ENCODE data around the gene SLC39A12.

The SLC39A12 gene

GRCh38 chr10:17961551-17962422 is 10.1 kb downstream of the SLC39A12 start:
- Histone ChIP-seq H3K23ac (ENCODE audit: low read depth, low read length, poor library complexity) (no peak overlapping the region), H3K9ac (ENCODE audit: low read depth, low read length, poor library complexity) (no peak overlapping the region), H2AFZ (ENCODE audit: low read length) (no peak overlapping the region), H2BK120ac (ENCODE audit: low read depth, low read length) (no peak overlapping the region), H3K14ac (ENCODE audit: low read length) (no peak overlapping the region), H3K18ac (ENCODE audit: low read length) (no peak overlapping the region), H3K4me1 (ENCODE audit: control insufficient read depth in 2 of 2, insufficient read depth in 1 of 2, low read depth in 1 of 2, low read length in 2 of 2) (peaks cover 0 to 5% of the 10 kb centered on the region in 2 donors), H4K91ac (ENCODE audit: low read depth, low read length, poor library complexity) (no peak overlapping the region), H2AK5ac (ENCODE audit: low read depth, low read length) (no peak overlapping the region), H2BK5ac (ENCODE audit: low read length) (no peak overlapping the region), H4K8ac (ENCODE audit: low read depth, low read length) (no peak overlapping the region), H3K9me3 (replicated peaks in 1 of 2; ENCODE audit: control insufficient read depth in 2 of 2, insufficient read depth in 1 of 2, low read depth in 1 of 2, low read length in 2 of 2) (no peaks in the 10 kb centered on the region), H3K4me3 (ENCODE audit: low read length in 2 of 2) (no peak overlapping the region), H2BK15ac (ENCODE audit: low read length) (no peak overlapping the region), H3K4ac (ENCODE audit: low read length) (no peak overlapping the region), H3K27me3 (ENCODE audit: control insufficient read depth in 3 of 3, insufficient read depth in 3 of 3, low read depth in 1 of 3, low read length in 3 of 3) (no peaks in the 10 kb centered on the region), H3K4me2 (ENCODE audit: insufficient read depth, low read length, poor library complexity, severe bottlenecking) (no peak overlapping the region), H3K27ac (replicated peaks; ENCODE audit: low read length) (no peak overlapping the region), H3K36me3 (replicated peaks in 1 of 2; ENCODE audit: control insufficient read depth in 2 of 2, insufficient read depth in 2 of 2, low read length in 2 of 2) (no peaks in the 10 kb centered on the region), H3K79me1 (ENCODE audit: low read depth, low read length) (no peaks in the 10 kb centered on the region), H2BK12ac (ENCODE audit: low read length) (no peak overlapping the region)
- WGBS, 2 donors (ENCODE audit: extremely low coverage in 2 of 2, insufficient read length in 2 of 2, insufficient replicate concordance in 1 of 2) = no CpG with 5 or more reads among the region's 4 CpGs
- DNase-seq (ENCODE audit: low spot score) = no peak

DNA sequence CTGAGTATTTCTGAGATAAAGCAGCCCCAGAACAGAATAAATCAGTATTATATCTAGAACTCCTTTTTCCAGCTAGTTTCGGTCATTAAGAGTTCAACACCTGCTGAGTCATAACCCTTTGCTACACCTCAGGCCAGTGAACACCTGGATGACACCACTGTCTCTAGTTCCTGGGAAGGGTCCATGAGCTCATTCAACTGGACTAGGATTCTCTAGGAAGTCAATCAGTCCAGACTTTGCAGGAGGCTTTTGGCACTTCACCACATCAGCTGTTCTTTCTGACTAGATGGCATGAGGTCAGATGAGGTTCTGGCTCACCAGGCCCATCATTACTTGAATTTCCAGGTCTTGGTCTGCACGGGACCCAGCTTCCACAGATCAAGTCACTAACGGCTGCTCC is 11.7 kb downstream of the SLC39A12 start:
- no peak overlapping the region for H2BK5ac ChIP-seq (ENCODE audit: low read length)
- no peak overlapping the region for H4K91ac ChIP-seq (ENCODE audit: low read depth, low read length, poor library complexity)
- H3K23ac ChIP-seq (ENCODE audit: low read depth, low read length, poor library complexity) = no peak overlapping the region
- DNase-seq (ENCODE audit: low spot score) = no peak
- no peak overlapping the region for H2BK15ac ChIP-seq (ENCODE audit: low read length)
- no peak overlapping the region for H3K4me3 ChIP-seq (ENCODE audit: low read length in 2 of 2)
- no peak overlapping the region for H3K4ac ChIP-seq (ENCODE audit: low read length)
- peaks cover 0 to 5% of the 10 kb centered on the region in 2 donors for H3K4me1 ChIP-seq (ENCODE audit: control insufficient read depth in 2 of 2, insufficient read depth in 1 of 2, low read depth in 1 of 2, low read length in 2 of 2)
- no peak overlapping the region for H2BK120ac ChIP-seq (ENCODE audit: low read depth, low read length)
- no peaks in the 10 kb centered on the region for H3K79me1 ChIP-seq (ENCODE audit: low read depth, low read length)
- H3K36me3 ChIP-seq (replicated peaks in 1 of 2; ENCODE audit: control insufficient read depth in 2 of 2, insufficient read depth in 2 of 2, low read length in 2 of 2) = no peaks in the 10 kb centered on the region
- no peak overlapping the region for H3K9ac ChIP-seq (ENCODE audit: low read depth, low read length, poor library complexity)
- no peak overlapping the region for H3K18ac ChIP-seq (ENCODE audit: low read length)
- H2BK12ac ChIP-seq (ENCODE audit: low read length) = no peak overlapping the region
- no peak overlapping the region for H4K8ac ChIP-seq (ENCODE audit: low read depth, low read length)
- no peaks in the 10 kb centered on the region for H3K27me3 ChIP-seq (ENCODE audit: control insufficient read depth in 3 of 3, insufficient read depth in 3 of 3, low read depth in 1 of 3, low read length in 3 of 3)
- no peak overlapping the region for H3K14ac ChIP-seq (ENCODE audit: low read length)
- WGBS, 2 donors (ENCODE audit: extremely low coverage in 2 of 2, insufficient read length in 2 of 2, insufficient replicate concordance in 1 of 2) = no CpG with 5 or more reads among the region's 3 CpGs
- H3K4me2 ChIP-seq (ENCODE audit: insufficient read depth, low read length, poor library complexity, severe bottlenecking) = no peak overlapping the region
- H3K9me3 ChIP-seq (replicated peaks in 1 of 2; ENCODE audit: control insufficient read depth in 2 of 2, insufficient read depth in 1 of 2, low read depth in 1 of 2, low read length in 2 of 2) = no peaks in the 10 kb centered on the region
- H3K27ac ChIP-seq (replicated peaks; ENCODE audit: low read length) = no peak overlapping the region
- no peak overlapping the region for H2AFZ ChIP-seq (ENCODE audit: low read length)
- H2AK5ac ChIP-seq (ENCODE audit: low read depth, low read length) = no peak overlapping the region

DNA sequence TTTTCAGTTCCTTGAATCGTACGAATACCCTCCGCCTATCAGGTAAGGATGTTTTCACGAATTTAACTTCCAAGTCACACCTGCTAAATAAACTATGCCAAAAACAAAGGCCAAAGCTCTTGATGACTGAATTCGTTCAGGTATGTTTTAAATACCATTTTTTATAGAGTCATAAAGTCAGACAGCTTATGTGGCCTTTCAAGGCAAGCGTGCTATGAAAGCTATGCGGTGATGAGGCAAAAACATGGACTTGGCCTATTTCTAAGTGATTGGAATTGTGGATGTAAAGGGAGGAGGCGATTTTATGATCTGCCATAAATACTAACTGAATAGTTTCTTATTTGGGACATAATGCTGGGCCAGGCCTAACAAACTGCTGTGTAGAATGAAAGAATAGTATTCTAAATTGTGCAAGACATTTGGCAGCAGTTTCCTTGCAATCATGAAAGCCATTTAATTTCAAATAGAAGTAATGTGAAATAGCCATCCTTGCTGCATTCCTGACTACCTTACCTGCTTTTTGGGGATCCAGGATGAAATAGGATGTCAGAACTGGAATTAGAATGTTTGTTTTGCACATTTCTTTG is 14.0 kb downstream of the SLC39A12 start:
- Histone ChIP-seq H3K14ac (ENCODE audit: low read length) (no peak overlapping the region), H3K79me1 (ENCODE audit: low read depth, low read length) (no peaks in the 10 kb centered on the region), H2AFZ (ENCODE audit: low read length) (no peak overlapping the region), H3K4ac (ENCODE audit: low read length) (no peak overlapping the region), H3K4me2 (ENCODE audit: insufficient read depth, low read length, poor library complexity, severe bottlenecking) (no peak overlapping the region), H4K91ac (ENCODE audit: low read depth, low read length, poor library complexity) (no peak overlapping the region), H2BK12ac (ENCODE audit: low read length) (no peak overlapping the region), H3K18ac (ENCODE audit: low read length) (no peak overlapping the region), H3K9me3 (replicated peaks in 1 of 2; ENCODE audit: control insufficient read depth in 2 of 2, insufficient read depth in 1 of 2, low read depth in 1 of 2, low read length in 2 of 2) (no peaks in the 10 kb centered on the region), H3K9ac (ENCODE audit: low read depth, low read length, poor library complexity) (no peak overlapping the region), H3K36me3 (replicated peaks in 1 of 2; ENCODE audit: control insufficient read depth in 2 of 2, insufficient read depth in 2 of 2, low read length in 2 of 2) (no peaks in the 10 kb centered on the region), H3K4me1 (ENCODE audit: control insufficient read depth in 2 of 2, insufficient read depth in 1 of 2, low read depth in 1 of 2, low read length in 2 of 2) (peaks cover 0 to 5% of the 10 kb centered on the region in 2 donors), H4K8ac (ENCODE audit: low read depth, low read length) (no peak overlapping the region), H3K4me3 (ENCODE audit: low read length in 2 of 2) (no peak overlapping the region), H2BK15ac (ENCODE audit: low read length) (no peak overlapping the region), H3K23ac (ENCODE audit: low read depth, low read length, poor library complexity) (no peak overlapping the region), H2AK5ac (ENCODE audit: low read depth, low read length) (no peak overlapping the region), H3K27ac (replicated peaks; ENCODE audit: low read length) (no peak overlapping the region), H2BK120ac (ENCODE audit: low read depth, low read length) (no peak overlapping the region), H2BK5ac (ENCODE audit: low read length) (no peak overlapping the region), H3K27me3 (ENCODE audit: control insufficient read depth in 3 of 3, insufficient read depth in 3 of 3, low read depth in 1 of 3, low read length in 3 of 3) (no peaks in the 10 kb centered on the region)
- no CpG with 5 or more reads among the region's 8 CpGs for WGBS, 2 donors (ENCODE audit: extremely low coverage in 2 of 2, insufficient read length in 2 of 2, insufficient replicate concordance in 1 of 2)
- no peak for DNase-seq (ENCODE audit: low spot score)

- Histone ChIP-seq H3K4me3 (ENCODE audit: low read length in 2 of 2) (no peak overlapping the region), H2BK15ac (ENCODE audit: low read length) (no peak overlapping the region), H2AK5ac (ENCODE audit: low read depth, low read length) (no peak overlapping the region), H3K27ac (replicated peaks; ENCODE audit: low read length) (no peak overlapping the region), H3K4me2 (ENCODE audit: insufficient read depth, low read length, poor library complexity, severe bottlenecking) (no peak overlapping the region), H2BK120ac (ENCODE audit: low read depth, low read length) (no peak overlapping the region), H2BK5ac (ENCODE audit: low read length) (no peak overlapping the region), H3K4ac (ENCODE audit: low read length) (no peak overlapping the region), H3K79me1 (ENCODE audit: low read depth, low read length) (no peaks in the 10 kb centered on the region), H2BK12ac (ENCODE audit: low read length) (no peak overlapping the region), H4K8ac (ENCODE audit: low read depth, low read length) (no peak overlapping the region), H3K18ac (ENCODE audit: low read length) (no peak overlapping the region), H3K4me1 (ENCODE audit: control insufficient read depth in 2 of 2, insufficient read depth in 1 of 2, low read depth in 1 of 2, low read length in 2 of 2) (no peaks in the 10 kb centered on the region), H3K23ac (ENCODE audit: low read depth, low read length, poor library complexity) (no peak overlapping the region), H2AFZ (ENCODE audit: low read length) (no peak overlapping the region), H3K27me3 (ENCODE audit: control insufficient read depth in 3 of 3, insufficient read depth in 3 of 3, low read depth in 1 of 3, low read length in 3 of 3) (no peaks in the 10 kb centered on the region), H4K91ac (ENCODE audit: low read depth, low read length, poor library complexity) (no peak overlapping the region), H3K14ac (ENCODE audit: low read length) (no peak overlapping the region), H3K9ac (ENCODE audit: low read depth, low read length, poor library complexity) (no peak overlapping the region), H3K36me3 (replicated peaks in 1 of 2; ENCODE audit: control insufficient read depth in 2 of 2, insufficient read depth in 2 of 2, low read length in 2 of 2) (no peaks in the 10 kb centered on the region), H3K9me3 (replicated peaks in 1 of 2; ENCODE audit: control insufficient read depth in 2 of 2, insufficient read depth in 1 of 2, low read depth in 1 of 2, low read length in 2 of 2) (no peaks in the 10 kb centered on the region)
- no CpG with 5 or more reads among the region's 3 CpGs for WGBS, 2 donors (ENCODE audit: extremely low coverage in 2 of 2, insufficient read length in 2 of 2, insufficient replicate concordance in 1 of 2)
- DNase-seq (ENCODE audit: low spot score) = no peak
Measured at GRCh38 chr10:17974505-17974904, 22.8 kb downstream of the SLC39A12 start.

Measured in neuronal stem cell (in vitro differentiated cells).